NT2/D1 (cell line): ENCODE results near the gene F2RL3.

ENCODE experiments used
- YY1 ChIP-seq: IDR thresholded peaks from 2 replicates; pipeline ENCODE4 v1.6.1; 2011; ENCODE audit not compliant: insufficient read length, insufficient read depth
- ZNF274 ChIP-seq: IDR thresholded peaks from 2 replicates; pipeline ENCODE4 v1.6.1; 2011; ENCODE audit warnings: mild to moderate bottlenecking, low read depth, low read length

DNA sequence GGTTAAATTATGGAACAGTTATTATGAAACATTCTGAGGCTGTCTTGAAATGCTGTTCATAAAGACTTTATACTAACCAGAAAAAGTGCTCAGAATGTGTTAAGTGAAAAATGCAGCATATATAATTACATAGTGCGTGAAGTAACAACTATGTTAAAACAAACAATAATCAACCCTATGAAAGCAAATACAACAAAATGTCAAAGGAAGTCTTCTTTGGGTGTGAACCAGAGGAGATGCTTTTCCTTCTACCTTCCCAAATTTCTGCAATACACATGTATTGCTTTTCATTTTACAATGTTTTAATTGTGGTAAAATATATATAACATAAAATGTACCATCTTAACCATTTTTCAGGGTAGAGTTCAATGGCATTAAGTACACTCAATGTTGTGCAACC lies 45.7 kb downstream of the F2RL3 start:
- no peak for TF ChIP-seq ZNF274
- no peak for TF ChIP-seq YY1
